GM19099 (cell line): ENCODE data around the gene LLGL1.

Source experiments
- POLR2A ChIP-seq: IDR thresholded peaks from 3 replicates; pipeline ENCODE4 v1.6.1; 2011; ENCODE audit warnings: low read depth; ENCODE audit not compliant: insufficient read length; ENCODE audit errors: extremely low read depth

The LLGL1 gene

GRCh38 chr17:18285296-18285695, 59.9 kb downstream of the LLGL1 start:
- no peak for TF ChIP-seq POLR2A

GRCh38 chr17:18291718-18292540, 66.5 kb downstream of the LLGL1 start:
- TF ChIP-seq POLR2A = no peak
